HG02571 (cell line): ENCODE measurements around the gene OPN3.
A peak's percentile ranks its signal among the peaks of the same experiment; 100 is the strongest.
"Not testable (repeated sequence)": the region's sequence is repeated elsewhere in the genome, so short reads cannot be mapped to it uniquely, and the experiment has no call there.

ENCODE experiments used
- ATAC-seq: cut with Tn5 transposase; IDR thresholded peaks from one replicate; pipeline ENCODE4 v1.9.1; 2021; ENCODE audit warnings: mild to moderate bottlenecking, moderate library complexity; ENCODE audit not compliant: unreplicated experiment

OPN3 gene

GRCh38 chr1:241640149-241640866, at the start of gene OPN3, which contains the start of gene CHML:
TSS of gene OPN3 (minus strand) at chr1:241640369. CDS start at chr1:241640254, 115 bp downstream.
TSS of gene CHML (minus strand) at chr1:241640369. CDS start at chr1:241635766, 4,603 bp downstream.
- ATAC-seq = peak; percentile 88

GRCh38 chr1:241688940-241689368, 48.8 kb upstream of the OPN3 start:
- ATAC-seq = no peak

GRCh38 chr1:241684108-241684507, 43.9 kb upstream of the OPN3 start:
- no peak for ATAC-seq

GRCh38 chr1:241682921-241683320, 42.8 kb upstream of the OPN3 start:
- ATAC-seq = no peak

- ATAC-seq = not testable (repeated sequence)
Observed at GRCh38 chr1:241681861-241682448, 41.8 kb upstream of the OPN3 start.

- no peak for ATAC-seq
Observed at GRCh38 chr1:241679961-241680360, 39.8 kb upstream of the OPN3 start.

GRCh38 chr1:241679404-241679803, 39.2 kb upstream of the OPN3 start:
- no peak for ATAC-seq

- no peak for ATAC-seq
Observed at GRCh38 chr1:241678536-241678935, 38.4 kb upstream of the OPN3 start.

GRCh38 chr1:241677201-241677600, 37.0 kb upstream of the OPN3 start:
- ATAC-seq = peak; percentile 94

- ATAC-seq = no peak
Observed at GRCh38 chr1:241675983-241676382, 35.8 kb upstream of the OPN3 start.

GRCh38 chr1:241674805-241675384, 34.7 kb upstream of the OPN3 start:
- ATAC-seq = no peak

GRCh38 chr1:241672301-241672700, 32.1 kb upstream of the OPN3 start:
- no peak for ATAC-seq

GRCh38 chr1:241666419-241666818, 26.2 kb upstream of the OPN3 start:
- no peak for ATAC-seq

GRCh38 chr1:241660424-241660972, 20.3 kb upstream of the OPN3 start:
- no peak for ATAC-seq

- not testable (repeated sequence) for ATAC-seq
Observed at GRCh38 chr1:241659016-241659415, 18.8 kb upstream of the OPN3 start.

GRCh38 chr1:241658081-241658793, 18.1 kb upstream of the OPN3 start:
- no peak for ATAC-seq

- no peak for ATAC-seq
Observed at GRCh38 chr1:241654641-241655040, 14.5 kb upstream of the OPN3 start.

- ATAC-seq = no peak
Observed at GRCh38 chr1:241654019-241654418, 13.8 kb upstream of the OPN3 start.

- ATAC-seq = no peak
Observed at GRCh38 chr1:241652012-241652411, 11.8 kb upstream of the OPN3 start, which contains the start of gene WDR64. TSS of gene WDR64 (plus strand) at chr1:241652281. CDS start at chr1:241652485, 204 bp downstream.

GRCh38 chr1:241648159-241648558, 8.0 kb upstream of the OPN3 start:
- ATAC-seq = no peak

GRCh38 chr1:241647658-241648057, 7.5 kb upstream of the OPN3 start:
- ATAC-seq = no peak
